Caki2 (cell line): Measurements from ENCODE around the gene FAM234B. TPM values are rescaled to one million over a fixed set of nuclear protein-coding genes. Genes with fewer than 3 reads are reported as not detected.
"Not testable (repeated sequence)": the region's sequence is repeated elsewhere in the genome, so short reads cannot be mapped to it uniquely, and the experiment has no call there.

Experiments used
- DNase-seq: peaks from one replicate; pipeline ENCODE4 v3.0.0-alpha.2; 2015; ENCODE audit warnings: low read depth
- in situ Hi-C: cut with HindIII; loops from 2 replicates; pipeline ENCODE4 v1.10.0; 2016; ENCODE audit warnings: low sequenced_read_pairs, low pct_unique_long_range_greater_than_20kb, mixed read lengths
- total RNA-seq: library from RNA; depleted of rRNA; stranded (reverse); fragments of >200 nt; shearing (Covaris generic); gene quantifications from 2 replicates; pipeline ENCODE4 v1.2.3, GENCODE V29; 2014; ENCODE audit warnings: low replicate concordance

Gene FAM234B
- total RNA-seq, 1 experiment from 2014 or later = 6.7 TPM

- no peak for DNase-seq
- in situ Hi-C loops = no loop called here
Measured at GRCh38 chr12:13008741-13009380, 35.3 kb upstream of the FAM234B start.

- in situ Hi-C loops = no loop called here
- DNase-seq = no peak
Measured at GRCh38 chr12:13011098-13011497, 33.1 kb upstream of the FAM234B start.

GRCh38 chr12:13022851-13023271, 21.3 kb upstream of the FAM234B start:
- in situ Hi-C loops = no loop called here
- DNase-seq = no peak

- in situ Hi-C loops = no loop called here
Measured at GRCh38 chr12:13023811-13024530, 20.2 kb upstream of the FAM234B start.

GRCh38 chr12:13024531-13024916, 19.7 kb upstream of the FAM234B start:
- DNase-seq = no peak
- in situ Hi-C loops = no loop called here

More at GRCh38 chr12:13023811-13024530, 20.2 kb upstream of the FAM234B start:
- DNase-seq = peak; percentile 32

- in situ Hi-C loops = no loop called here
- no peak for DNase-seq
Measured at GRCh38 chr12:13026286-13026685, 17.9 kb upstream of the FAM234B start.

- in situ Hi-C loops = no loop called here
- DNase-seq = no peak
Measured at GRCh38 chr12:13027032-13027431, 17.1 kb upstream of the FAM234B start.

GRCh38 chr12:13027508-13027907, 16.7 kb upstream of the FAM234B start:
- in situ Hi-C loops = no loop called here
- DNase-seq = no peak

GRCh38 chr12:13028825-13029570, 15.2 kb upstream of the FAM234B start:
- no peak for DNase-seq
- in situ Hi-C loops = no loop called here

- DNase-seq = no peak
- in situ Hi-C loops = no loop called here
Measured at GRCh38 chr12:13030541-13031291, 13.5 kb upstream of the FAM234B start.

GRCh38 chr12:13032164-13032563, 12.0 kb upstream of the FAM234B start:
- in situ Hi-C loops = no loop called here
- no peak for DNase-seq

- in situ Hi-C loops = no loop called here
Measured at GRCh38 chr12:13033476-13033875, 10.7 kb upstream of the FAM234B start.

GRCh38 chr12:13035335-13035734, 8.8 kb upstream of the FAM234B start:
- in situ Hi-C loops = not testable (repeated sequence)

More at GRCh38 chr12:13033476-13033875, 10.7 kb upstream of the FAM234B start:
- DNase-seq = no peak

GRCh38 chr12:13036881-13037280, 7.3 kb upstream of the FAM234B start:
- no peak for DNase-seq
- in situ Hi-C loops = no loop called here

More at GRCh38 chr12:13035335-13035734, 8.8 kb upstream of the FAM234B start:
- not testable (repeated sequence) for DNase-seq

GRCh38 chr12:13038491-13039161, 5.6 kb upstream of the FAM234B start:
- DNase-seq = no peak
- in situ Hi-C loops = no loop called here

- in situ Hi-C loops = no loop called here
- DNase-seq = no peak
Measured at GRCh38 chr12:13039328-13039956, 4.7 kb upstream of the FAM234B start.

GRCh38 chr12:13041224-13041623, 3.0 kb upstream of the FAM234B start:
- in situ Hi-C loops = no loop called here

More at GRCh38 chr12:13041224-13041623, 3.0 kb upstream of the FAM234B start:
- no peak for DNase-seq
